Right ventricle myocardium superior (tissue), 1 donor: ENCODE data around the gene RPS2. TPM values are rescaled to one million over a fixed set of nuclear protein-coding genes. Genes with fewer than 3 reads are reported as not detected.
"Not testable (repeated sequence)": the region's sequence is repeated elsewhere in the genome, so short reads cannot be mapped to it uniquely, and the experiment has no call there.

Source experiments
- ATAC-seq: fragments of 200-7000 bp; cut with Tn5 transposase; one replicate; pipeline ENCODE4 v1.9.1; 2020; ENCODE audit warnings: mild to moderate bottlenecking; ENCODE audit not compliant: poor library complexity
- DNase-seq: peaks from one replicate; pipeline ENCODE4 v3.0.0-alpha.2; 2020
- intact Hi-C: fragments of 100-400 bp; cut with DNase I; formaldehyde crosslinking; loops from one replicate; pipeline ENCODE4 v1.11.2; 2022
- total RNA-seq: library from RNA; stranded (reverse); fragmentation: NEBNext Ultra II Directional; extraction: Animal tissue kit (Norgen Biotek cat#: 25700); gene quantifications from one replicate; pipeline ENCODE4 v1.2.1, GENCODE V29; 2021
- donor health status: DM: no; HTN: yes; CAD: no; lungs with severe emphysema.

Gene RPS2
- total RNA-seq, 1 donor from 2014 or later, result 770 TPM

DNA sequence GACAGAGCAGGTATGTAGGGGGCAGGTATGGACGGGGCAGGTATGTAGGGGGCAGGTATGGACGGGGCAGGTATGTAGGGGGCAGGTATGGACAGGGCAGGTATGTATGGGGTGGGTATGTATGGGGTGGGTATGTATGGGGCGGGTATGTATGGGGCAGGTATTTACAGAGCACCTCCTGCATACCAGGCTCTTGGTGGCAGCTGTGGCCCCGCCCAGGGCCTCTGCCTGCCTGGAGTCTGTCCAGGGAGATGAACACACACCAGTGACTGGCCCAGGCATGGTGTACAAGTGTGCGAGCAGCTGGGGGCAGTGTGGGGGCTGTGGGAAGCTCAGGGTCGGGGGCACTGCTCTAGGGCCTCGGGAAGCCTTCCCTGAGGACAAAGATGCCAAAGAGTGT is 14.6 kb downstream of the RPS2 start:
- intact Hi-C loops, result no loop called here
- peak; percentile 47 for DNase-seq

GRCh38 chr16:1949507-1949906 is 15.1 kb downstream of the RPS2 start:
- DNase-seq (no peak), ATAC-seq (no peak)
- intact Hi-C loops, result no loop called here

More for the DNA sequence above, 14.6 kb downstream of the RPS2 start:
- peak; percentile 1 for ATAC-seq

DNA sequence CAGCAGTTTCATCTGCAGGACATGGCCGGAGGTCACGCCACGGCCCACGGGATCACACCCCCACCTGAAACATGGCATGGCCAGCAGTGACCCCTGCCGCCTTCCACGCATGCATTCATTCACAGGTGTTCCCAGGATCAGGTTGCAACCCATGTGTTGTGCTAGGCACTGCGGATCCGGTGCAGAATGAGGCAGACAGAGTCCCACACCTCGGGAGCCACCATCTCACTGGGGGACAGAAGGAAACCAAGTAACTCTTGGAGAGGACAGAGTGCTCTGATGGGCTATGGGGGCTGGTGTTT is 17.3 kb downstream of the RPS2 start:
- DNase-seq (no peak), ATAC-seq (no peak)
- intact Hi-C loops, result no loop called here

DNA sequence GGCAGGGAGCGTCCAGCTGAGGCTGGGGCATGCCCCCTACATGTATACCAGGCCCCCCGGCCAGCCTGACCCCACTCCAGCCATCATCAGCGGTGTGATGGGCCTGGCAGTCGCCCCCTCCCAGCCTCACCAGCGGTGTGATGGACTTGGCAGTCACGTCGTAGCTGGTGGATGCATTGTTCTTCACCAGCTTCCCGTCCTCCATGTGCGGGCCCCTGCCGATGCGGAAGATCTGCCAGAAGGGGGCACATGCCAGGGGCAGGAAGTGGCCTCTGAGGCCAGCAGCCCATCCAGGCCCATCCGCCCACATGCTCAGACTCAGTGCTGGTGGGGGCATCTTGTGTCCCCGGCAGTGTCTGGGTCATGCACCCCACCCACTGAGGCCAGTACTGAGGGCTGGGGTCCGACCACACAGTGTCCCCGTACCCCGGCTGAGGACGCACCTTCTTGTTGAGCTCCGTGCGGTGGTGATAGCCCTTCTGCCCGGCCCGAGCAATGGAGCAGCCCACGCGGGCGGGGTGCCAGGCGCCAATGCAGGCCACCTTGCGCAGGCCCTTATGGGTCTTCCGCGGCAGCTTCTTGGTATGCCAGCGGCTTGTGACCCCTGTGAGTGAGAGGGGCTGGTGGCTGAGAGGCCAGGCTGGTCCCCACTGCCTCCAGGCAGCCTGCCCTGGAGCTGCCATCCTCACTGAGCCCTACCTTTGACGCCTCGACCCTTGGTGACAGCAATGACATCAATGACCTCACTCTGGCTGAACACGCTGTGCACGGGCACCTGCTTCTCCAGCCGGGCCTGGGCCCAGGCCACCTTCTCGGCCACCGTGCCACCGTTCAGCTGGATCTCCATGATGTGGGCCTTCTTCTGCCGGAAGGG is 17.9 kb downstream of the RPS2 start:
- no peak for ATAC-seq
- intact Hi-C loops, result no loop called here
- peak; percentile 39 for DNase-seq

DNA sequence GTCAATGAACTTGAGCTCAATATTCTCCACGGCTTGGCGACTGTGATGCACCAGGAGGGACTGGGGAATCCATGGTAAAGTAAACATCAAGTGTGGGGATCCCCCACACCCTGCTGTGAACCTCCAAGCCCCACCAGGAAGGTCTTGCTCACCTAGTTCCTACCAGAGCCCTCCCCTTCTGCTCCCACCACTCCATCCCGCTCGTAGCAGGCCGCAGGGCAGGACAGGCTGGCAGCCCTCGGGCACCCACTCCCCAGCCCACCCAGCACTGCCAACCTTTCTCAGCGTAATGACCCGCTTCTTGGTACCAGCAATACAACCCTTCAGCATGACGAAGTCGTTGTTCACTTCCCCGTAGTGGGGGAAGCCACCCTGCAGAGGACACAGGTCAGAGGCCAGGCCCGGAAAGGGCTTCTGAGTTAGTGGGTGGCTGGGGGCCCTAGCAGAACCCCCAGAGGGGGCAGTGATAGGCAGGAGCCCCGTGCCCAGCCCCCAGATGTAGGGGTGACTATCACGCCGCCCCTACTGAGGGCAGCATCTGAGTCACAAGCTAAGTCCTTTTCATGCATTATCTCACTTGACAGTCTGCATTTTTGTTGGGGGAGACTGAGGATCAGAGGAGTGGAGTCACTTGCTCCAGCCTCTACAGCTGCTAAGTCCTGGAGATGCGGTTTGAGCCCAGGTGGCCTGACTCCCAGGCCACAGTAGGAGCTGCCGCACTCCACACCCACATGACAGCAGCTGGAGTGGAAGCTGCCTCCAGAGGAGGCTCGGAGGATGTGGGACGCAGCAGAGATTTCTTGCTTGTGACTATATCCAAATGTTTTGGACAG is 18.9 kb downstream of the RPS2 start:
- no peak for ATAC-seq

GRCh38 chr16:1944612-1945199 is 19.9 kb downstream of the RPS2 start:
- intact Hi-C loops, result no loop called here
- ATAC-seq (no peak), DNase-seq (peak; percentile 35)

More for the DNA sequence above, 18.9 kb downstream of the RPS2 start:
- DNase-seq, result no peak
- intact Hi-C loops, result no loop called here

DNA sequence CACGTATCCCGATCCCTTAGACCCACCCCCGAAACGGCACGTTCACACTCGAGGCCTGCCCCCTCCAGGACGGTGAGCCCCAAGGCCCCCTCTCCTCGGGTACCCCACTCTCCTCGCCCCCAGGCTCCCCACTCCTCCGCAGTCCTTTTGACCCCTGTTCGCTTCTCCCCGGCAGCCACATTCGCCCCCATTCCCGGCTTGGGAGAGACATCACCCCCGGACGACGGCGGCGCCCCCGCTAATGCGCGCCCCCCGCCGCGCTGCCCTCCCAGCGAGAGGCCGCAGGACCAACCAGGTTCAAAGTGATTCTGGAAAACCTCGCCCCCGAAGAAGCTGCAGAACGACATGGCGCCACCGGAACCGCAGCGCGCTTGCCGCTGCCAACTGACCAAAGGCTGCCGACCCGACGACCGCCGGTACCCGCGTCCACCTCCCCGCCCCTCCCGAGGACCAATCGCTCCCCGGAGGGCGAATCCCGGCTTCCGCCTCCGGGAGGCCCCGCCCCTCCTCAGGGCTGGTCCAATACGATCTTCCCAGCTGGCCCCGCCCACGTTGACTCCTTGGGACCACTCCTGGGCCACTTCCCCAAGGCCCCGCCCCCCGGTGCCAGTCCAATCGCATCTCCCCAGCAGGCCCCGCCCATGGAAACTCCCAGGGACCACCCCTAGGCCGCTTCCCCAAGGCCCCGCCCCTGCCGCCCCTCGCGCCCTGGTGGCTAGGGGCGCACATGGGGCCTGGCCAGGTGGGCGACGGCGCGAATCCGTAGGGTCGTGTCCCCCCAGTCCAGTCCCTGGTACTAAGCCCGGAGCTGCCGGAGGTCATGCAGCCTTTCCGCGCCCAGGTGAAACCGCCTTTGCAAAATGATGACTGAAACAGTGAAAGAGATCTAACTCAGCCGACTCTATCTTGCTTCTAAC is 21.6 kb downstream of the RPS2 start, which contains the start of gene MSRB1:
Gene MSRB1 (minus strand): TSS at position 390 of the 917 bp plus-strand sequence. CDS start 43 bp downstream, at position 347.
- ATAC-seq (peak; percentile 91), DNase-seq (peak; percentile 100)
- intact Hi-C loops, result no loop called here

DNA sequence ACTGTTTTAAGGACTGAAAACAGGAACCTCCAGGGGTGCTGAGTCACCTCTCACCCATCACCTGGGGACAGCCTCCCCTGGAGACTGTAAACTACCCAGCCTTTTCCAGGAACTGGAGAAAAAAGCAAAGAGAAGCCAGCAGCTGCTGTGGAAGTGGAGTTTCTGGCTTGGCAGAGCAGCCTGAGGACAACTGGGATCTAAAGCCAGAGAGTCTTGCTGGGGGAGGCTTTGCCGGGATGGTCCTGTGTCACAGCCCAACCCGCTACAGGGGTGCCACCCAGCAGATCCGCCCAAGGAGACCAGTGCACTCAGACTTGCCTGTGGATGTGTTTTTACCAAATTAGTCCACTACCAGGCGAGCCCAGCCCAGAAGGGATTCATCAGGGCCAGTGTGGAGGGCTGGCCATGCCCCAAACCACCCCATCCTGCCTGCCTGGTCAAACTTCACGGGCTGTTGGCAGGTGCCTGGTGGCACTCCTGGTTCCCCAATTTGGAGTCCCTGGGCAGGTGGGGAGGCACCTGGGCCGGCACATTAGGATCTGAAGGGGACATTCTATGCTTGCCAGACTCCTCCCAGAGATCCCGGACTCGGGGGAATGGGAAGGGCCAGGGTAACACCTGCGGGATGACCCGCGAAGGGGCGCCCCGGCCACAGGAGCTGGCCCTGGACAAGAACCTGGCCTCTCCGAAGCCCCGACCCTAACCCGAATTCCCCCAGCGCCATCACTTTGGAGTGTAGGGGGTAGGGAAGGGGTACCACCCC is 22.4 kb downstream of the RPS2 start:
- intact Hi-C loops, result no loop called here
- ATAC-seq (peak; percentile 3), DNase-seq (peak; percentile 52)

DNA sequence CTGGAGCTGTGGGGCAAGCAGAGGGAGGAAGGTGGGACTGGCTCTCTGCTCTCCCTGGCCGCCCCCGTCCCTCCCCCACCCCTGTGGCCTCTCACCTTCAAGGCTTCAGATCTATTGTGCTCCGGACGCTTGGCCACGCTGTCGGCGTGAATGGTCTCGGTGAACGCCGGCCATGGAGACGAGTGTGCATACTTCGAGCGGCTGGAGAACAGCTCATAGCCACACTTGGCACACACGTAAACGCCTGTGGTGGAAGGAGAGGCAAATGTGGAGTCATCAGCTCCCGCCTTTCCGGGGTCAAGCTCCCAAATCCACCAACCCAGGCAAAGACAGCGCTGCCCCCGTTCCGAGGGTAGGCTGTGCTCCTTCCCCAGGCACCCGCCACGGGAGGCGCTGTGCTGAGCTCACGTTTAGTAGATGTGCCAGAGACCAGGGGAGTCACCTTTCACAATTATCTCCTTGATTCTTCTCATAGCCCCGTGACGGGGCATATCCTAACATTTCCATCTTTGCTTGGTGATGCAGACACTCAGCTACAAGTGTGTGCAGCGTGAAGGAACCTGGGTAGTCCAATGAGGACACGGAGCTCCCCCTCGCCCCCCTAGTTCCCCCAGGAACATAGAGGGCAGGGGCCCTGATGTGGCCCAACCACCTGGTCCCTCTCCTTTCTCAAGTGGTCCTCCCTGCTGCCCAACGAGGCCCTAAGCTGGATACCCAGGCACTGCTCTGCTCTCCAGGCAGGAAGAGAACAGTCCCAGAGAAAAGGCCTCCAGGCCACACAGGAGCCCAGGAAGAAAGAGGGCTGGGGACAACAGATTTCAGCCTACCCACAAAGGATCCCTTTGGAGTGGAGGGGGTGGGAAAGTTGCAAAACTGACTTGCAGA is 23.2 kb downstream of the RPS2 start:
- intact Hi-C loops, result no loop called here
- ATAC-seq (no peak), DNase-seq (peak; percentile 42)

DNA sequence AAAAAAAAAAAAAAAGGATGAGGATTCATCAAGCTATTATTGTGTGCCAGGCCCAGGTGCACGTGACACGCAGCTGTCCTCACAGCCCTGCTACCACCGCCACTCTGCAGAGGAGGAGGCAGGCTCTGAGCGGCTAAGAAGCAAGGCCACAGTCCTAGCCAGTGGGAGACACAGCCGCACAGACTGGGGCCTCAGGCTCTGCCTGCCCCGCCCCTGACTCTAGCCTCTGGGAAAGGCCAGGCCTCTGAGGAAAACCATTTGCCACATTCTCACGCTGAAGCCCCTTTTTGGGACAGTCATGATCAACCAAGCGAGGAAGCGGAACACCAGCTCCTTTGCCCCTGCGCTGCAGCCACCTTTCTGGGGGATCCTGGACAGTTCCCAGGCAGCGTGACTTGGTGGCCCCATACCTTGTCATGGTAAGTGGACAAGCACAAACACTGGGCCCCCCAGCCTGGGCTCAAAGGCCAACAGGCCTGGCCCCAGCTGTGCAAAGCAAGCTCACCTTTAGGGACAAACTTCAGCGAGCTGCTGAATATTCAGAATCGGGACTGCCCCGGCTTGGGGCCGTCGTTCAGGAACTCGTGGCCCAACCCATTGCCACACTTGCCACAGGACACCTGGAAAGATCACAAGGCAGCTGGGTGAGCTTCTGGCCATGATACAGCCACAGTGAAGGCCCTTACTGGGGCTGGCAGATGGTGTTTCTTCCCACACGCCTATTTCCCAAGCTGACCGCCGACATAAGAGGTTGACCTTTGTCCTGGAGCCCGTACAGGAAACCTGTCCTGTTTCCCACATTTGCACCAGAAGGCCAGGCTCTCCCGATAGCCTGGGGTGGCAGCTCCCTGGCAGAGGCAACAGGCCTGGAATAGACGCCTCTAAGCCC is 24.1 kb downstream of the RPS2 start:
- peak; percentile 30 for DNase-seq
- no peak for ATAC-seq
- intact Hi-C loops, result no loop called here

- DNase-seq, intact Hi-C loops, ATAC-seq: not testable (repeated sequence)
These were observed 24.8 kb downstream of the RPS2 start for GRCh38 chr16:1939833-1940232.

DNA sequence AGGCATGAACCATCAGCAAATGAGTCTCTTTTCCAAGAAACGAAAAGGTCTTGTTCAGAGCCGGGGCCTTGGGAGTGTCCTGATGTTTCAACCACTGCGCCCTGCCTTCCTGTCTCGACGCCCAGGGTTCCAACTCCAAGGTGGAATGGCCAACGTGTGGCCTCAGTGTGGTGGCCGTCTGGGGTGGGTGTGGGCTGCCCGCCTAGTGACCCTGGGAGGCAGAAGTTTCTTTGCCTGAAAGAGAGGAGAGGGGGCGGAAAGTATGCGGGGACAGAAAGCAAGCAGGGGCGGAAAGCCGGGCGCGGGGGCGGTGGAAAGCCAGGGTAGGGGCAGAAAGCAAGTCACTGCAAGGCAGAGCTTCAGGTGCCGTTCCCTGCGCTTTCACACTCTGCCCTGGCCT is 25.7 kb downstream of the RPS2 start:
- ATAC-seq (no peak), DNase-seq (peak; percentile 37)
- intact Hi-C loops, result no loop called here

DNA sequence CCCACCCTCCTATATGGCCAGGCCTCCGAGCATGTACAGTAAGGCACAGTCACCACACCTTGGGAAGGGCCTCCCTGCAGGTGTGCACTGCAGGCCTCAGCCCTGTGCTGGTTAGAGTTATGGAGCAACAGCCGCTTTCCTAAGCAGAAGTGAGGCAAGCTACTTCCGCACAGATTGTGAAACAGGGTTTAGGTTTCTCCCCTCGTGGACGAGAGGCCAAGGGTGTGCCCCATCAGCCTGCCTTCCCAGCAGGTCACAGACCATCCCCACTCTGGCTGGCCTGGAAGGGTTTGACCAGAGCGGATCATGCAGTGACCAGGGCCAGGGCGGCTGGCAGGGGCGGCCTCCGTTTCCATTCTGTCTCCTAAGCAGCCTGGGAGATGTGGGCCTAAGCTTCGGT is 26.3 kb downstream of the RPS2 start:
- DNase-seq (peak; percentile 69), ATAC-seq (no peak)
- intact Hi-C loops, result no loop called here

- intact Hi-C loops, result no loop called here
- ATAC-seq (no peak), DNase-seq (no peak)
These were observed 27.6 kb downstream of the RPS2 start for GRCh38 chr16:1936945-1937479.

DNA sequence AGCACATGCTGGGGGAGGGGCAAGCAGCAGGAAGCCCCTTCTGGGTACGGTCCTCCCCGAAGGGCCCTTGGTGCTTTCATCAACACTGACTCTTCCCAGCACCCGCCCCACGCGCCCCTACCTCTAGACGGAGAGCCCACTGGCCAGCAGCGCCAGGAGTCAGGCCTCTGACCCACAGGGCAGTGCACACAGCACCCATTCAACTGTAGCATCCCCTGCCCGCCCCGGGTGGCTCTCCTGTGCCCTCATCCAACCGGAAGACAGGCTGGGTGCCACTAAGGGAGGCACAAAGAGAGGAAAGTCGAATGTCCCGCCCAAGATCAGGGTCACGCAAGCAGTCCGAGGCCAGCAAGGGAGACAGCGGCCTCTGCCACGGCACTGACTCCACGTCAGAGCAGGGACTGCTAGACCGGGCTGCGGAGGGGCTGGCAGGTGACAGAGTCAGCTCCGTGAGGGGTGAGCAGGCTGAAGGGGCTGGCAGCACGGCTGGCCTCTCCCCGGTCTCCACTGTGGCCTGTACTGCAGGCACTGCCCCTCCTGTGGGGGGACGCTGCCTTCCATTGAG is 31.4 kb downstream of the RPS2 start:
- intact Hi-C loops, result no loop called here

More for the DNA sequence above, 31.4 kb downstream of the RPS2 start:
- ATAC-seq (no peak), DNase-seq (no peak)
